Pulmonary artery endothelial cell (primary cell): ENCODE results near the gene RNF220. TPM values are rescaled to one million over a fixed set of nuclear protein-coding genes. Genes with fewer than 3 reads are reported as not detected.

ENCODE experiments used
- DNase-seq: peaks from one replicate; pipeline ENCODE4 v3.0.0-alpha.2; 2011; ENCODE audit warnings: low read depth, low spot score
- total RNA-seq: library from RNA; depleted of rRNA; stranded (reverse); fragments of >200 nt; gene quantifications from 2 replicates; pipeline ENCODE4 v1.2.3, GENCODE V29; 2014

The RNF220 gene
- total RNA-seq = 67.6 and 76.7 TPM in 2 replicates

DNA sequence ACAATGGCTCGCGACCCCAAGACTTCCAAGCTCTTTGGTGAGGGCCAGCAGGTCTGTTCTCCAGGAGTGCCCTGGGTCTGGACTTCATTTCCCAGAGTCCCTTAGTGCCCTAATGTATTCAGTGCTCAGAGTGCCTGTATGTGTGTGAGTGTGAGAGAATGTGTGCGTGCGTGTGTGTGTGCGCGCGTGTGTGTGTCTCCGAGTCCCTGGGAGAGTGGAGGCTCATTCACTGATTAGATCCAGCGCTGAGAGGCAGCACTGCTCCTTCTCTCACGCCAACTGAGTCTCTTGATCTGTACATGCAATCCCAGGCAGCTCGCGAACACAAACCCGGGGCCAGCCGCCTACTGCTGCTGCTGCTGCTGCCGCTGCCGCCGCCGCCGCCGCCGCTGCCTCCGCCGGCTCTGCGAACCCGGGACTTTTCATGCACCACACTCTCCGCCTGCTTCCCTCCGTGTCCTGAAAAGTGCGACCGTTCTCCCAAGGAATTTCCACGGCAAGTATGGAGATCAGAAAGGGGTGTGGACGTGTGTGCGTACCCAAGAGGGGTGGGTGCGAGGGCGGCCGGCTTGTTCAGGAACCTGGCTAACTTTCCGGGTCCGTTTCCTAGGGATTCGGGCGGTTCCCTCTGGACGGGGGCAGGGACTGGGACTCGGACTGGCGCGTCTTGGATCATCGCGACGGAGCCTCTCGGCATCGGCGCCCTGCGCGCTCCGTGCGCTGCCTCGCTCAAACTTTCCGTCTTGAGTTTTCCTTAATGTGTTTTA is at the start of gene RNF220:
Gene RNF220 (plus strand): TSS at position 225 of the 767 bp plus-strand sequence.
- DNase-seq = peak; percentile 26

DNA sequence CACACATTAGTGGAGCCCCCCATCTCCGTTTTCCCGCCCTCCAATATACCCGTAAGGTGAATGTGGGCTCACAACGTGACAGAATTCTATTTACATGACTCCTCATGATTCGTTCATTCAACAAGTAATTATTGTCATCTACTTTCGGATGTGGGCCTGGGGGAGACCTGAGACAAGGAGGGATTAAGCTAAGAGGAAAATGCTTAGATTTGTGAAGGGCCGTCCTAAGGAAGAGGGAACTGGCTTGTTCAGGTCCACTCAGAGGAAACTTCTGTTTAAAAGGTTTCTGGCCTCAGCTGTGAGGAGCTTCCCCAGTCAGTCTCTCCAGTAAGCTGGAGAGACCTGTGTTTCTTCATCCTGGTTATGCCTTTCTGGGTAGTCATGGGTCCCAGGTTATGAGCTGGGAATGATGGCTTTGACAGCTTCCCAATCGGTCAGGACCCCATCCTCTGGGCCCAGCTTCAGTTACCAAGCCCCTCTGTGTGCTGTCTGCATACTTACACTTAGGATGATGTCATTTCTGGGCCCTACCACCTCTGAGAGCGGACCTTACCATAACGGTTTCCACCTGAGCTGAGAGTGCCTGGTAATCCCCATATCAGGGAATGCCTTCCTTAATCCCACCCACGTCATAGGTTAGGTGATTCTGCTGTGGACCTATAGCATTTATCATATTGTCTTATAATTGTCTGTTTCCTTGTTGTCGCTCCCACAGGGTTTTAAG is 49.3 kb upstream of the RNF220 start:
- no peak for DNase-seq

DNA sequence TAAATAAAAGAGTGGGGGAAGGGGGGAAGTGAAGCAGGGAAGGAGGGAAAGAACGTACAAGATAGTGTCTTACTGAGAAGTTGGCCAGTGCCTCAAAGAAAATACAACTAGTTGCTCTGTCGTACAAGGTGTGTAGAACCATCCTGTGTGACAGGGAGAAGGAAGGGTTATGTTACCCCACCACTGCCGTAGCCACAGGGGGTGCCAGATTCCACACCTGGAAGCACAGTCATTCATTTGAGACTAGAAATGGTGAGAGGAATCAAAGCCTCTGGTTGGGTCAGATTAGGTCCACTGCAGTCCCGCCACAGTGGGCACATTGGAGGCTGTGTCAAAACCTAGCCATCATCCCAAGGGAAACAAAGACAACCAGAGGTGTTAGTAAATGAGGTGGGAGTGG is 47.3 kb upstream of the RNF220 start:
- DNase-seq = no peak

DNA sequence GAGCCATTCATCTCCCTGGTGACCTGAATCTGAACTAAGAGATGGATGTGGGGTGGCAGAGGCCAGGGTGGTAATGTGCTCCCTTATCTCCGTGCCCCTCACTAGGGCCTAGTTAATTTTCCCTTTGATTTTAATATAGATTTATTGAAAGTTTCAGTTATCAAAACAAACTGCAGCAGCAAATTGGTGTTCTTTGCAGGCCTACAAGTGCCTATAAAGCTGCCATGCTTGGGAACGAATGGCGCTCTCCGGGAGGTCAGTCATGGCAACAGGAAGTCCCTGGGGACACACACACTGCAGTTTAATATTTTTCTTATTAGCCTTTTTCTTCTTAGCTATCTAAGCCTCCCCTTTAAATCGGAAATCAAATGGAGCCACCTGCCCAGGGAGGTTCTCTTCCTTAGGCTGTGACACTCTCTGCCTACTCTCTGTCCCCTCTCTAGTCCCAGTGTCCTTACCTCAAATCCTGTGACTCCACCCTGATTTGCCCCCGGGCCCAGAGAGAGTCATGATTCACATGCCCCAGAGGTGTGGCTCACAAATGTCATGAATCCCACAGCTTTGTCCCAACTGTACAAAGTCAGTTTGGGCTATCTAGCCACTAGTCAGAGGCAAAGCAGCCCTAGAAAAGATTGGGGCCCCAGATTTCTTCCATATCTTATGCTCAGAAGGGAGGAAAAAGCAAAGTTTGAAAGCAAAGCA is 45.7 kb upstream of the RNF220 start:
- no peak for DNase-seq

DNA sequence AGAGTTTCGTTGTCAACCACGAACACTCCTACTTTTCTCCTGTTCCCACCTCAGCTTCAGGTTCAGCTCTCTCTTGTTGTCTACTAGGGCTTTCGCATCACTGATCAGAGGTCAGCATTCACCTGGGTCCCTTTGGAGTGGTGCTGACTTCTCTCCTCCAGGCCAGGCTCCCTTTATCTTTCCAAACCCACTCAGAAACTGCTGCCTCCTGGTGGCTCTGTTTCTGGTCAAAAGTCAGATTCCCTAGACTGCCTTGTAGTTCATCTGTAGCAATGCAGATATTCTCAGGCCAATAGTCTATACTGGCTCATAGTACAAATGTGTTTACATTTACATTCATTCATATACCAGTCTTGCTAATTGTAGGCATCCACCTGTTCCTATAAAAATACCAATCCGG is 43.6 kb upstream of the RNF220 start:
- no peak for DNase-seq

DNA sequence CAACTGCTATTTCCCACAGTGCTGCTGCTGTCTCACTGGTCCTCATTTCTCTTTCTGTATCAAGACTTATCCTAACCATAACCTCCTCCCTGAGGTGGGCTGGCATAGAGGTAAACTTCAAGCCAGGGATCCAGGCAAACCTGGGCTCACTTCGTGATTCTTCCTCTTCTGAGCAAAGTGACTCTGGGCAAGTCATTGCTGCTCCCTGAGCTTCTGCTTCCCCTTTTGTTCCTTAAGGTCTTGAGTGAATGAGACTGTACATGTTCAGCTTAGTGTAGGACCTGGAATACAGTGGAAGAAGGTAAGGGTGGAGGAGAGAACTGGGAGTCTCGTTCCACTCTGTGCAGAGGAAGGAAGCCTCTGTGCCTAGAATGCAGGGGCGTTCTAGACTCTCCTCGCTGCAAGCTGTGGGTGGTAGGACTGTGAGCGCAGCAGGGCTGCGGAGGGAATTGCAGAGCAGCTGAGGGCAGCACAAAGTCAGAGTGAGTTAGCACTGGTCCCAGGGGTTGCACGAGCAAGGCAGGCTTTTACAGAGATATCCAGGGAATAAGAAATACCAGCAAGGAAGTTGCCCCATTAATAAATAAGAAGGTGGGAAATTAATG is 38.6 kb upstream of the RNF220 start:
- DNase-seq = no peak

DNA sequence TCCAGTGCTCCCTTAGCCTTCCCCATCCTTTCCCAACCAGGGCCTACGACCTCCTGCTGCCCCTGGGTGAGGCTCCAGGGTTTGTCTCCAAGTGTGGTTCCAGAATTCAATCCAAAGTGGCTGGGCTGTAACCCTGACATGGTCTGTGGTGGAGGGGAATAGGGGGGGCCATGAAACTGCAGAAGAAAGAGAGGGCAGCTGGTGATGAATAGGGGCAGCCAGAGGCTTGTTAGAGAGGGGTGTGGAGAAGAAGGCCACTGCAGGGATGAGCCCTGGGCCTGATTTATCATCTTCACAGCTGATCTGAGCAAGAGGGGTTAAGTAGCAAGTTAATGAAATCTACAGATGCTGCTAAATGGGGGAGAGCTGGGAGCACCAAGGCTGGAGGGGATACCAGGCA is 37.1 kb upstream of the RNF220 start:
- DNase-seq = no peak

DNA sequence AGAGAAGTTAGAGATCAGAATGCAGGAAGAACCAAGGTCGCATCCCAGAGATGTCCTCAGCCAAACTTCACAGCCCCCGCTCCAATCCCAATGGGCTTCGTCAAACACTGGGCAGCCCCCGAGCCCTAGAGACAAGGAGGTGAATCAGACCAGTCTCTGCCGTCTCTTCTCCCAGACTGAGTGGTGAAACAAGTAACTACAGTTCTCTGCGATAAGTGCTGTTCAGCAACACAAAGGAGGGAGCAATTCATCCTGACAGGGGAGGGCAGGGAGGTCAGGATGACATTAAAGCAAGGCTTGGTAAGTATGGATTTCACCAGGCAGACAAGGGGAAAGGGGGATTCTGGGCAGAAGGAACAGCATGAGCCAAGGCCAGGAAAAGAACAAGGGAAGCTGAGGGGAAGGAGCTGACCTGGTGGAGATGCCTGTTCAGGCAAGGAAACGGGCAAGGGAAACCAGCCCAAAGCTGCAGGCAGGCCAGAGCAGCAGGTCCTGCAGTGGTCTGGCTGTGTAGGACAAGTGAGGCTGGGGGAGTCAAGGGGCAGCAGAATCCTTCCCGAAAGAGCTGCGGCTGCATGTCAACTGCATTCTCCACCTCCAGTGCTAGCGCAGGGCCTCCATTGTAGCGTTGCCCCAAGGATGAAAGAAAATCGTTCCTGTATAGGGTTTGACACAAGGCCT is 36.4 kb upstream of the RNF220 start:
- no peak for DNase-seq

DNA sequence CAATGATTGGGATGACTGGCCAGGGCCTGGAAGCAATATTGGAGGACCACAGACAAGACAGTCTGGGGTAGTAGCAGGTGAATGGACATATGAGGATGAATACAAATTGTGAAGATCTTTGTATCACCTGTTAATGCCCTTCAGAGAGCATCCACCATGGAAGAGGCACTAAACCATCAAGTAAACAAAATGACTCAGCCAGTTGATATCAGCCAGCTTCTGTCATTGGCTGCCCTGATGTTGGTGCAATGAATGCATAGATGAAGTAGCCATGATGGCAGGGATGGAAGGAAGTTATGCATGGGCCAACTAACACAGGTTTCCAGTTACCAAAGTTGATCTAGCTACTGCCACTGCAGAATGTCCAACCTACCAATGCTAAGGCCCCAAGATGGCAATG is 33.8 kb upstream of the RNF220 start:
- DNase-seq = no peak

DNA sequence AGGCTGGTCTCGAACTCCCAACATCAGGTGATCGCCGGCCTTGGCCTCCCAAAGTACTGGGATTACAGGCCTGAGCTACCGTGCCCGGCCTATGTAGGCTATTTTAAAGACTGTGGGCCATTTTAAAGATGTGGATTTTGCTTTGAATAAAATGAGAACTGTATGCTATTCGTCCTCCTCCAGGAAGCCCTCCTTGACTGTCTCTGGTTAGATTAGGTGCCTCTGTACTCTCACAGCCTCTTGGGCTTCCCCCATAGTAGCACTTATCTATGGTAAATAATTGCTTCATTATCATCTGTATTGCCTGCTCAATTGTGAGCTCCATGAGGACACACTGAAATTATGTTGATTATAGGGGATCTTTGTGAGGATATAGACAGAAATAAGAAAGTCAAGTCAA is 29.5 kb upstream of the RNF220 start:
- no peak for DNase-seq

DNA sequence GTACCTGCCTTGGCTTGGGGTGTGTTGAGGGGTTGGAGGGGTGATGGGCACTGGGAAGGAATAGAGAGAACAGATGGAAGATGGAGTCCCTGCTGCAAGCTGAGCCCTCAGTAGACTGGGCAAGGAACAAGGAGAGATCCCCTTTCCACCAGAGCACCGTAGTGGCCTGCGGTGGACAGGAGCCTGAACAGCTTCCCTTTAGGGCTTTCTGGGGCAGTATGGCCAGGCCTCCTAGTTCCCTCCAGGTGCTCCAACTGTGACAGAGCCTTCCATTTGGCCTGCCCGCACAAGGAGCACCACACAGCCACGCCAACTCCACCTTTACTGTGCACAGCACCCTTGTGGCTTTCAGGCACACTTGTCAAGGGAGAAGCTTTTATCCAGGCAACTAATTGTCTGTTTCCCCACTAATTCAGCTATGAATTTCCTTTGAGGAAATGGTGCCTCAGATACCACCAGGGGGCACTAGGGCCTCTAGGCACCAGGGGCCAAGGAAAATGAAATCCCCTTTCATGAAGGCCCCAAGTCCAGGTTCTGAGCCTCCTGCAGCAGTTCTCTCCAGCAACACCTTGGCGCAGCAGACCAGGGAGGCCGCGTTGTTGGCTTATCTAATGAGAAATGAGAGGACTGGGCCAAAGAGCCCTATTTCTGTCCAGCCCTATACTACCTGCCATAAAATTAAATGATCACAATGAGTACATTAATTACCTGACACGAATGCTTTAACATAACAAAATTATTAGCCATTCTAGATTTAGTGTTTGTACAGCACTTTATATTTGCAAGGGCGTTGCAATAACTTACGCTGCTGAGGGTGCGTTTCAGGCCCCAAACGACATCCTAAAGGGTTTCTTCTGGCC is 26.9 kb upstream of the RNF220 start:
- DNase-seq = peak; percentile 22

DNA sequence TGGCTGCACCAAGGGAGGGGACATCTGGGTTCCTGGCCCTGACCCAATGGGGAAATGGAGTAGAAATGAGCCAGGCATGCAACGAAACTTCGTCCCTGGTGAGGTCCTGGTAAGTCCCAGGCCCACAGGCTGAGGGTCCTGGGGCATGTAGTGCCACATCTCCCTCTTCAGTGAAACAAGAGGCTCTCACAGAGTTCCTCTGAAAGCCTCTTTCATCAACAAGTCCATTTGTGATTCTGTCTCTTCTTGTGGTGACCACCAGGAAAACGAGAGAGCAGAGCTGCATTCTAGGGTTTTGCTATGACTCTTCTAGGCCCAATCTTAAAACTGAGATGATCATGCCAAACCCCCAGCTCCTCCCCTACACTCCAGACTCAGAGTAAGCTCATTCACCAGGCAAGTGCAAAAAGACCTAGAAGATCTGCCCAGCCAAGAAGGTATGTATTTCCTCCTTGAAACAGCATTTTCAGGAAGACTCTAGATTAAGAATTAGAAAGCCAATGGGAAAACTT is 24.3 kb upstream of the RNF220 start:
- DNase-seq = no peak

DNA sequence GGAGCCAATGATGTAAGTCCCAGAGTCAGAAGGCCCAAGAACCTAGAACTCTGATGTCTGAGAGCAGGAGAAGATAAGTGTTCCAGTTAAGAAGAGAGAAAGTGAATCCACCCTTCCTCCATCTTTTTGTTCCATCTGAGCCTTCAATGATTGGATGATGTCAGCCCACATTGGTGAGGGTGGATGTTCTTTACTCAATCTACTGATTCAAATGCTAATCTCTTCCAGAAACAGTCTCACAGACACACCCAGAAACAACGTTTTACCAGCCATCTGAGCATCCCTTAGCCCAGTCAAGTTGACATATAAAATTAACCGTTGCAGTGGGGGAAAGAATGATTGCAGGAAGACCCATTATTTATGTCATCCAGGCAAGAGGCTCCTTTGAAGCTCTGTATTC is 16.5 kb upstream of the RNF220 start:
- no peak for DNase-seq

DNA sequence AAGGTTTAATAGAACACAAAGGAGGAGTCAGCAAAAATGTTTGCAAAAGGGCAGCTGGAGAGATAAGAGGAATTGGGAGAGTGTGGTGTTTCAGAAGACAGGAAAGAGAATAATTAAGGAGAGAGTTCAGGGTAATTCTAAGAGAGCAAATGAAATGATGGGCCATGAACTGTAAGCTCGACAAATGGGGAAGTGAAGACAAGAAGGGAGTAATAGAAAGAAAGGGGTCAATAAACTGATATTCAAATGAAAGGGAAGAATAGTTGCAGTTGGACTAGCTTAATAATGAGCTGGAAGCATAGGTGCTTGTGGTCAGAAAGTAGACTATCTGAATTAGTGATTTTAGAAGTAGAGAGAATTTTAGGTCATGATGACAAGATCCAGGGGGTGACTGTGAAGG is 15.6 kb upstream of the RNF220 start:
- no peak for DNase-seq

DNA sequence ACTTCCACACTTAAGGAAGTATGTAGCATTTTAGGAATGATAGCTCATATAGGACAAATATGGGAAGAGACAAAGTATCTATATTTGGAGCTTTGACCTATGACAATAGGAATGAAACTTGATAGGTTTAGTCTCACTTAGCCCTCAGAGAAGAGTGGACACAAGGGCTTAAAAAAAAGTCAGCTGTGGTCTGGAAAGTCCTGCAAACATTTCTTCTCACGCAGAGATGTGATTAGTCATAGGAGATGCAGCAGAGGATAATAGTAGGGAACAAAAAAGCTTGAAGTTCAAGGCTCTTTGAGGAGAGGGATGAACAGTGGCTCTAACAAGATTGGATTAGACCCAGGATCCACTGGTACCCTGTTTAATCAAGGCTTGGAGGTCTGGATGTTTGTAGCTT is 14.8 kb upstream of the RNF220 start:
- DNase-seq = no peak

DNA sequence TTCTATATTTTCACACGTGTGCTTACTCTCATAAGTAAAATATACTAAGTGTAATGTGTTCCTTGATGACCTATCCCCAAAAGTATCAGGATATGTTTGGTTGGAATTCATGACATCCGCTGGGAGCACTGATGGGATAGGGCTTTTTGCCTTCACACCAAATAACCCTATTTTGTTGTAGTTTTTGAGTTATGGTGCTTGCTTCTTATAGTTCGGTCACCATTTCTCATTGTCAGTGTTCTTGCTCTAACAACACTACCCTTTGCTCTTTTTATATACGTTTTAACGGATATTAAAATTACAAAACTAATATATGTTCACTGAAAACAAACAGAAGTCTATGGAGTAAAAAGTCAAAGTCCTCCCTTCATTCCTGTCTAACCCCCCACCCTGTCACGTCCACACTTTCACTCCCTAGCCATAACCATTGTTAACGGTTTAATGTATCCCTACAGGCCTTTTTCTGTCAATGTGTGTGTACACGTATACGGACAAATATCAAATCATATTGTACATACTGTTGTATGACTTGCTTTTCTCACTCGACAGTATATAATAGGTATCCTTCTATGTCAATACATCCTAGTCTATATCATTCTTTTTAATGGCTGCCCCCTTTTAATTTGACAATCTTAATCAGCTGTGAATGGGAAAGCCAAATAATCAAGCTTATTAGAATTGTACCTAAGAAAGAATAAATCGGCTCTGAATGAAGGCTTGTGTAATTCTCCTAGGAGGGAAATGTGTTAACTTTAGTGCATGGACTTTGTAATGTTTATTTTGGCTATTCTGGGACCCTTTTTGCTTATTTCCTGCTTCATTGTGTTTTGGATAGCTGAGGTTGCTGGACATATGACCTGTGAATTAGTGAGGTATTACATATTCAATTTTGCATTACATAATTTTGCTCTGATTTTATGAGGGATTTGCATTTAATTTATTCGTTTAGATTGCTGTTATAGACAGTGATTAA is 3.5 kb upstream of the RNF220 start:
- peak; percentile 40 for DNase-seq

DNA sequence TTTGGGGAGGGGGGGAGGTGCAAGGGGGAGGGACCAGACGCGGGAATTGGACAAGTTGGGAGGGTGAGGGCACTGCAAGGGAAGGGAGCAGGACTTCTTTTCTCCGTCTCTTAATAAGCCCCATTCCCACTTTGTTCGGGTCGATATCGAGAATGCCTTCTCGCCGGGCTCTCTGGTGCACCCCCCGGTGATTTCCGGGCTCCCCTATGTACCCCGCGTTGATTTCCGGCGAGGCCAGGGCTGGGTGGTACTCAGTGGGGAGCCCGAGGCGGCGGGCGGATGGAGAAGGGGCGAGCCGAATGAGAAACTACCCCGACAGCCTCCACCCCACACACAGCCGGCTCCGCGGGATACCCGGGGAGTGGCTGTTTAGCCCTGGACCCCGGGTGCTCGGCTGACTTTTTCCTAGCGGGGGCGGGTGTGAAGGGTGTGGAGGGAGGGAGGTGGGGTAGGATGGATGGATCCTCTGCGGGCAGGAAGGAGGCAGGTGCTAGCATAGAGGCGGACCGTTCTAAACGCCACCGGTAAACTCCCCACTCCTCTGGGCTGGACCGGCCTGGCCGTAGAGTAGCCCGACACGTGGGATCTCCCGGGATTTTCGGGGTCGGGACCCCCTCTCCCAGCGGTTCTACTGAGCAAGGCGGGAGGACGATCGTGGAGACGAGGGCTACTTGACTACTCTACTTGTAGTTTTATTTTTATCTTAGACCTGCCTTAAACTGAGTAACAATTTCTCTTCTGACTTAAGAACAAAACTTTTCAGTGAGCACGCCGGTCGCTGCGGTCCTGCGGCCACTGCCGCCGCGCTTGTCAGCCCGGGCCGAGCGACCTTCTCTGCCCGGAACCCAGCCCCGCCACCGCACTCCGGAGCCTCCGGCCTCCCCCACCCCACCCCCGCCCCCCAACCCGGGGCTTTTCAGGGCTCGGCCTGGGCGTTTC is 1.0 kb downstream of the RNF220 start:
- DNase-seq = no peak
